RWPE2 (cell line): ENCODE results near the gene DGKI.
A peak's percentile ranks its signal among the peaks of the same experiment; 100 is the strongest.

Source experiments
- ATAC-seq: fragments of 200-7000 bp; cut with Tn5 transposase; 3 replicates; pipeline ENCODE4 v1.9.1; 2021; ENCODE audit warnings: low read depth
- DNase-seq: peaks from one replicate; pipeline ENCODE4 v3.0.0-alpha.2; 2020; ENCODE audit warnings: low spot score
- H3K27ac ChIP-seq: fragments of 450-650 bp; 2 replicates; pipeline ENCODE4 v1.5.1; 2017; ENCODE audit warnings: mild to moderate bottlenecking; ENCODE audit not compliant: poor library complexity, severe bottlenecking
- H3K27me3 ChIP-seq: fragments of 250-450 bp; sonication (Bioruptor Pico); 2 replicates; pipeline ENCODE4 v1.5.1; 2021; ENCODE audit warnings: mild to moderate bottlenecking, moderate library complexity; ENCODE audit not compliant: insufficient read depth, poor library complexity, severe bottlenecking
- H3K36me3 ChIP-seq: fragments of 250-450 bp; sonication (Bioruptor Pico); 2 replicates; pipeline ENCODE4 v1.5.1; 2020; ENCODE audit warnings: low read depth, mild to moderate bottlenecking, moderate library complexity
- H3K4me1 ChIP-seq: fragments of 250-450 bp; sonication (Bioruptor Pico); 2 replicates; pipeline ENCODE4 v1.5.1; 2021; ENCODE audit warnings: mild to moderate bottlenecking, moderate library complexity; ENCODE audit not compliant: insufficient read depth, poor library complexity, severe bottlenecking
- H3K4me3 ChIP-seq: fragments of 250-450 bp; sonication (Bioruptor Pico); 2 replicates; pipeline ENCODE4 v1.5.1; 2021; ENCODE audit warnings: mild to moderate bottlenecking, moderate library complexity; ENCODE audit not compliant: severe bottlenecking
- H3K9me3 ChIP-seq: fragments of 250-450 bp; sonication (Bioruptor Pico); 2 replicates; pipeline ENCODE4 v1.5.1; 2021; ENCODE audit warnings: mild to moderate bottlenecking, moderate library complexity; ENCODE audit not compliant: severe bottlenecking
- TF ChIP-seq, protein P1 (sequence below): fragments of 450-650 bp; IDR thresholded peaks from one replicate; pipeline ENCODE4 v1.5.1; 2017; ENCODE audit warnings: mild to moderate bottlenecking, moderate library complexity; ENCODE audit not compliant: poor library complexity, severe bottlenecking

The DGKI gene

DNA sequence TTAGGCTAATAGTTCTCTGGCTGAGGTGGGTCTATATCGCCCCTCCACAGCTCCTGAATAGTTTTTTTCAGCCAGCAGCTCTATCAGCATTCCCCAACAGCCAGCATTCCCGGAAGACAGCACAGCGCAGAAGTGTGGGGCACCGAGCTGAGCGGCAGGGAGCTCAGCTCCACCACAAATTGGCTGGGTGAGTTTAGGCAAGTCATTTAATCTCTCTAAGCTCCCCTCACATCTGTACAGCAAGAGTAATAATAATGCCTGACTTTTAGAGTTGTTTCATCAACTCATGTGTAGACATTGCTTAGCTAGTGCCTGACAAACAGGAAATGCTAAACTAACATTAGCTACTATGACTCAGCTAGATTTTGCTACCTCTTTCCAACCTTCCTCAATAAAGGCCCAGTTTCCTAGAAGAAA is 255.3 kb downstream of the DGKI start:
- ATAC-seq, result peak; percentile 69
- Histone ChIP-seq H3K27ac (peak overlapping the region; percentile 16), H3K4me3 (no peak overlapping the region), H3K36me3 (no peaks in the 10 kb centered on the region), H3K27me3 (no peaks in the 10 kb centered on the region), H3K4me1 (peaks cover 10% of the 10 kb centered on the region), H3K9me3 (no peaks in the 10 kb centered on the region)
- no peak for DNase-seq
- TF ChIP-seq, protein P1, sequence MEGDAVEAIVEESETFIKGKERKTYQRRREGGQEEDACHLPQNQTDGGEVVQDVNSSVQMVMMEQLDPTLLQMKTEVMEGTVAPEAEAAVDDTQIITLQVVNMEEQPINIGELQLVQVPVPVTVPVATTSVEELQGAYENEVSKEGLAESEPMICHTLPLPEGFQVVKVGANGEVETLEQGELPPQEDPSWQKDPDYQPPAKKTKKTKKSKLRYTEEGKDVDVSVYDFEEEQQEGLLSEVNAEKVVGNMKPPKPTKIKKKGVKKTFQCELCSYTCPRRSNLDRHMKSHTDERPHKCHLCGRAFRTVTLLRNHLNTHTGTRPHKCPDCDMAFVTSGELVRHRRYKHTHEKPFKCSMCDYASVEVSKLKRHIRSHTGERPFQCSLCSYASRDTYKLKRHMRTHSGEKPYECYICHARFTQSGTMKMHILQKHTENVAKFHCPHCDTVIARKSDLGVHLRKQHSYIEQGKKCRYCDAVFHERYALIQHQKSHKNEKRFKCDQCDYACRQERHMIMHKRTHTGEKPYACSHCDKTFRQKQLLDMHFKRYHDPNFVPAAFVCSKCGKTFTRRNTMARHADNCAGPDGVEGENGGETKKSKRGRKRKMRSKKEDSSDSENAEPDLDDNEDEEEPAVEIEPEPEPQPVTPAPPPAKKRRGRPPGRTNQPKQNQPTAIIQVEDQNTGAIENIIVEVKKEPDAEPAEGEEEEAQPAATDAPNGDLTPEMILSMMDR, result no peak

DNA sequence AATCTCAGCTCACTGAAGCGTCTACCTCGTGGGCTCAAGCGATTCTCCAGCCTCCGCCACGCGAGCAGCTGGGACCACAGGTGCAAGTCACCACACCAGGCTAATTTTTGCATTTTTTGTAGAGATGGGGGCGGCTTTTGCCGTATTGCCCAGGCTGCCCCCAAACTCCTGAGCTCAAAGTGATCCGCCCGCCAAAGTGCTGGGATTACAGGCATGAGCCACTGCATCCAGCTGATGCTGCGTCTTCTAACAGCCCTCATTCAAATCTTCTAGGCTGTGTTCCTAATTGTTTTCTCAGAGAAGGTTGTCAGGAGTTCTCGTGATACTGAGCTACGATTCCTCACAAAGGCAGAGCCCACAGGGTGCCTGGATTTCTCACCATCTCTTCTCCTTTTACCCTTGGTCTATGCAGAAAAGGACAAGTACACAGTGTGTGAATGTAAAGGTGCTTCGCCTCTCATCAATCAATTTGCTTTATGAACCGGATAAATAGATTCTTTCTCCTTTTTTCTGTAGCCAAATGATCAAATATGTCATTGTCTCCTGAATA is 255.9 kb downstream of the DGKI start:
- DNase-seq (no peak), ATAC-seq (no peak)
- TF ChIP-seq, protein P1, result no peak
- no peaks in the 10 kb centered on the region for H3K36me3 ChIP-seq
- H3K27me3 ChIP-seq, result no peaks in the 10 kb centered on the region
- no peaks in the 10 kb centered on the region for H3K9me3 ChIP-seq
- H3K4me3 ChIP-seq, result no peak overlapping the region
- no peak overlapping the region for H3K27ac ChIP-seq
- peaks cover 10% of the 10 kb centered on the region for H3K4me1 ChIP-seq

DNA sequence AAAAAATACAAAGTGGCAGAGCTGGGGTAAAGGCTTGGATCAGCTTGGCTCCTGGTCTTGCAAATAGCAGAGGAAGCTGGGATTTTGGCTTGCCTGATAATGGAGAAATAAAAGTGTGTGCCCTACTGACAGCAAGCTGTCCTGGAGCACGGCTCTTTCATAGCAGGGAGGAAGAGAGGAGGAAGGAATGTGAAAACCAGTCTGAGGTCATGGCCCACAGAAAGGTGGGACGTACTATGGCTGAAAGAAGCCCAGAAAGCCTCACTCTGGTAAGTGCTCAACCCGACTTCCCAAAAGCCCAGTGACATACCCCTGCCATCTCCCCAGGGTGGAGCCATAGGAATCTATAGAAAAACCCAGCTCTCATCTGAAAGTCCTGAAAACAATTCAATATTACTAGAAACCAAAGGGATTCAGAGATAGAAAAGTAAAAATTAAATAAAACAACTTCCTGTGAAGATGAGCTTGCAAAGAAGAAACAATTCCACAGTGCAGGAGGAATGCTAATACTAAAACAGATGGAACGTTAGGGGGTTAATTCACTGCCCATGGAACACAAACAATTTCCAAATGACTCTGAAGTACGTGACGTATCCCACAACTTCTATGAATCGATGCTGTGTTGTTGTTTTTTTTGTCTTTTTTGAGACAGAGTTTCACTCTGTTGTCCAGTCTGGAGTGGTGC is 256.6 kb downstream of the DGKI start:
- H3K9me3 ChIP-seq, result no peaks in the 10 kb centered on the region
- no peak overlapping the region for H3K4me3 ChIP-seq
- peaks cover 10% of the 10 kb centered on the region for H3K4me1 ChIP-seq
- no peak for ATAC-seq
- no peak overlapping the region for H3K27ac ChIP-seq
- H3K36me3 ChIP-seq, result no peaks in the 10 kb centered on the region
- no peak for DNase-seq
- H3K27me3 ChIP-seq, result no peaks in the 10 kb centered on the region
- TF ChIP-seq, protein P1, result no peak

DNA sequence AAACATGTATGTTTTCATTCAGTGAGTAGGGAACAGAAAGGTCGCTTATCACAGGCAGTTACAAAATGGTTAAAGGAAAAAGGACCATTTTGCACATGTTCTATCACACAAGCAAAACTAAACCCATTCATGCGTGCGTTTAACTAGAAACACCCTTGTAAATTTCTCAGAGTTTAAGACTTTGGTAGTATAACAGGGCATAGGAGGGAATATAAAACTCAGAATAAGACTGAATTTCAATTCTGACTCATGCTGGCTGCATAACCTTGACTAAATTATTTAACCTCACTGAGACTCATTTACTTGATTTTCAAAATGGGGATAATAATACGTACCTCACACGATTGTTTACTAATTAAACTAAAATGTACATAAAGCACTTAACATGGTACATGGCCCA is 259.4 kb downstream of the DGKI start:
- no peaks in the 10 kb centered on the region for H3K9me3 ChIP-seq
- H3K4me3 ChIP-seq, result no peak overlapping the region
- H3K36me3 ChIP-seq, result no peaks in the 10 kb centered on the region
- H3K27me3 ChIP-seq, result no peaks in the 10 kb centered on the region
- H3K27ac ChIP-seq, result no peak overlapping the region
- TF ChIP-seq, protein P1, result no peak
- no peak for DNase-seq
- no peak for ATAC-seq
- peaks cover 10% of the 10 kb centered on the region for H3K4me1 ChIP-seq

DNA sequence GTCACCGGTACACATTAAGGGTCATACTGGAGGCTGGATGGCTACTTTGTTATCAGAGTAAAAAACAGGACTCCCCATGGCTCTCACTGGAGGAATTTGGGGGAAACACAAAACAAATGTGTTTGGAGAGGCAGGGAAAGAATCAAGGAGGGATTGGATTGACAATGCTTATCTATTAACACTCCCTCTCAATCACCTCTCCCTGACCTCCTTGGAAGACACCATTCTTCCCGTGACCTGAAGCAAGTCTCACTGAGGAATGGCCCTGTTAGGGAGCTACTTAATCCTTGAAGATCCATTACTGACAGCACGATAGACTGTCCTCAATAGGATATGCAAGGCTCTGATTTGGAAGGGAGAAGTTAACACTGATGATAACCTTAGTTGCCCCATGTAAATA is 261.2 kb downstream of the DGKI start:
- no peaks in the 10 kb centered on the region for H3K9me3 ChIP-seq
- ATAC-seq, result no peak
- no peaks in the 10 kb centered on the region for H3K36me3 ChIP-seq
- H3K27me3 ChIP-seq, result no peaks in the 10 kb centered on the region
- no peak overlapping the region for H3K4me3 ChIP-seq
- H3K4me1 ChIP-seq, result peaks cover under 1% of the 10 kb centered on the region
- no peak for DNase-seq
- H3K27ac ChIP-seq, result no peak overlapping the region
- TF ChIP-seq, protein P1, result no peak
